H1 (cell line): ENCODE measurements around the gene SNTG2. TPM values are rescaled to one million over a fixed set of nuclear protein-coding genes. Genes with fewer than 3 reads are reported as not detected.

ENCODE experiments used
- CHD7 ChIP-seq: fragments of 300-600 bp; sonication (generic); IDR thresholded peaks from 2 replicates; pipeline ENCODE4 v1.7.1; 2012; ENCODE audit warnings: low read length, moderate library complexity, mild to moderate bottlenecking, inconsistent platforms; ENCODE audit not compliant: insufficient replicate concordance
- CTBP2 ChIP-seq: IDR thresholded peaks from 2 replicates; pipeline ENCODE4 v1.7.0; 2011; ENCODE audit warnings: borderline replicate concordance, mild to moderate bottlenecking, moderate library complexity, mixed read lengths, low read length; ENCODE audit not compliant: insufficient read depth, insufficient read length
- polyA plus RNA-seq, 7 experiments: library from polyadenylated mRNA; depleted of rRNA in 3 of 7; stranded (reverse) in 5 of 7; unstranded in 2 of 7; fragments of >200 nt in 5 of 7; fragments of 200-250 nt in 2 of 7; gene quantifications; 1 replicate in 5 of 7; 2 replicates in 1 of 7; 4 replicates in 1 of 7; pipeline versions ENCODE4 v1.2.1 to v1.2.3, GENCODE V29; 2011 to 2013; ENCODE audit warnings: missing spikeins in 2 of 7, mixed read lengths in 2 of 7
- total RNA-seq: library from RNA; stranded (reverse); fragmentation: NEBNext Ultra II Directional; extraction: Animal tissue kit (Norgen Biotek cat#: 25700); gene quantifications from 2 replicates; pipeline ENCODE4 v1.2.1, GENCODE V29; 2021

The SNTG2 gene
- total and polyA plus RNA-seq, 2 of the 8 experiments (the other 6 are each of a cell fraction or from before 2014, with no cell fraction given): 6.6 to 18.1 TPM

- TF ChIP-seq CHD7: no peak
- no peak for TF ChIP-seq CTBP2
Observed at GRCh38 chr2:1245193-1245592, 294.5 kb downstream of the SNTG2 start (continued).
